Stomach (tissue), 4 donors: ENCODE results near the gene KLHL30.

Source experiments
- POLR2A ChIP-seq, 4 donors: fragments of 450-650 bp; IDR thresholded peaks; one replicate each; pipeline ENCODE4 v1.6.1; 2016; ENCODE audit warnings: antibody characterized with exemption in 4 of 4, control low read depth in 2 of 4, mild to moderate bottlenecking in 1 of 4, moderate library complexity in 1 of 4
- POLR2AphosphoS5 ChIP-seq, 3 donors: sonication (generic); formaldehyde crosslinking; IDR thresholded peaks; one replicate each; pipeline ENCODE4 v1.6.1; 2016; ENCODE audit warnings: antibody characterized with exemption in 3 of 3
- TF ChIP-seq, protein P1 (sequence below), 7 experiments: fragments of 450-650 bp in 4 of 7; fragments of 200-600 bp in 3 of 7; sonication (generic) in 3 of 7; IDR thresholded peaks; one replicate each; pipeline ENCODE4 v1.5.1; 2016 to 2019; ENCODE audit warnings: antibody characterized with exemption in 7 of 7, control low read depth in 2 of 7, mild to moderate bottlenecking in 1 of 7

DNA sequence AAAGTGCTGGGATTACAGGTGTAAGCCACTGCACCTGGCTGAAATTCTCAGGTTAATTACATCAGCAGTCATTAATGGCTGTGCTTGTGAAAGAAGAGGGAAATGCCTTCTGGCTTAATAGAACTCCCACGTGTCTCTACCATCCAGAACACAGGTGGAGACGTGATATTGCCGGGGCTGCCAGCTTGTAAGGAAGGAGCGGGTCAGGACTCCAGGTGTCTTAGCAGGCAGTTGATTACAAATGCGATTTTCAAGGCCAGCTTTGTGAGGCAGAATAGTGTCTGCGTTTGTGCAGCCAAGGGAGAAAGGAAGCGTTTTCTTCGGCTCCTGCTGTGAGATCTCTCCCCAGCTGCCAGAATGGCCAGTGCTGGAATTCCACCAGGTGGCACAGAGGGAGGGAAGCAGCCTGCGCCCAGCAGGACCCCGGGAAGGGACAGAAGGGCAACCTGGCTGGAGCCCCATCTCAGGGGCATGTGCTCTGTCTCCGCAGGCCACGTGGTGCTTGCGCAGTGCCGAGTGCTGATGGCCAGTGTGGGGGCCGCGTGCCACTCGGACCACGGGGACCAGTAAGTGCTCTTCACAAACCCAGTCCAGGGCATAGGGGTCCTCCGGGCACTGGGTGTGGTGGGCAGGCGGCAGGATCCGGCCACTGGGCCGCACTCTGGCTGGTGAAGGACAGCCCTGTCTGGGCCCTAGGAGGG lies 42.0 kb upstream of the KLHL30 start:
- TF ChIP-seq POLR2A (IDR thresholded peaks at IDR 0.05) = no peak
- TF ChIP-seq, protein P1, sequence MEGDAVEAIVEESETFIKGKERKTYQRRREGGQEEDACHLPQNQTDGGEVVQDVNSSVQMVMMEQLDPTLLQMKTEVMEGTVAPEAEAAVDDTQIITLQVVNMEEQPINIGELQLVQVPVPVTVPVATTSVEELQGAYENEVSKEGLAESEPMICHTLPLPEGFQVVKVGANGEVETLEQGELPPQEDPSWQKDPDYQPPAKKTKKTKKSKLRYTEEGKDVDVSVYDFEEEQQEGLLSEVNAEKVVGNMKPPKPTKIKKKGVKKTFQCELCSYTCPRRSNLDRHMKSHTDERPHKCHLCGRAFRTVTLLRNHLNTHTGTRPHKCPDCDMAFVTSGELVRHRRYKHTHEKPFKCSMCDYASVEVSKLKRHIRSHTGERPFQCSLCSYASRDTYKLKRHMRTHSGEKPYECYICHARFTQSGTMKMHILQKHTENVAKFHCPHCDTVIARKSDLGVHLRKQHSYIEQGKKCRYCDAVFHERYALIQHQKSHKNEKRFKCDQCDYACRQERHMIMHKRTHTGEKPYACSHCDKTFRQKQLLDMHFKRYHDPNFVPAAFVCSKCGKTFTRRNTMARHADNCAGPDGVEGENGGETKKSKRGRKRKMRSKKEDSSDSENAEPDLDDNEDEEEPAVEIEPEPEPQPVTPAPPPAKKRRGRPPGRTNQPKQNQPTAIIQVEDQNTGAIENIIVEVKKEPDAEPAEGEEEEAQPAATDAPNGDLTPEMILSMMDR (IDR thresholded peaks at IDR 0.05) = no peak
- TF ChIP-seq POLR2AphosphoS5 (IDR thresholded peaks at IDR 0.05) = no peak
